Mesenchymal stem cell (in vitro differentiated cells and primary cell): ENCODE data around the gene RNF103.

Source experiments
- DNase-seq: peaks from one replicate; pipeline ENCODE4 v3.0.0-alpha.2; 2013
- H2AFZ ChIP-seq: one replicate; pipeline ENCODE4 v1.6.1; 2013; ENCODE audit warnings: low read depth, mild to moderate bottlenecking, control low read depth, inconsistent platforms, low read length, moderate library complexity
- H2AK5ac ChIP-seq: 2 replicates; pipeline ENCODE4 v1.6.1; 2013; ENCODE audit warnings: low read length, moderate library complexity, mild to moderate bottlenecking, inconsistent platforms; ENCODE audit not compliant: severe bottlenecking
- H2BK120ac ChIP-seq: one replicate; pipeline ENCODE4 v1.6.1; 2013; ENCODE audit warnings: low read depth, mild to moderate bottlenecking, inconsistent platforms, low read length, moderate library complexity
- H2BK12ac ChIP-seq, 2 experiments: one replicate each; pipeline ENCODE4 v1.6.1; 2013; ENCODE audit warnings: inconsistent platforms in 2 of 2, low read length in 2 of 2, mild to moderate bottlenecking in 2 of 2, moderate library complexity in 2 of 2, control low read depth in 1 of 2
- H2BK15ac ChIP-seq: one replicate; pipeline ENCODE4 v1.6.1; 2013; ENCODE audit warnings: mild to moderate bottlenecking, low read depth, inconsistent platforms; ENCODE audit not compliant: poor library complexity, severe bottlenecking
- H2BK5ac ChIP-seq: 2 replicates; pipeline ENCODE4 v1.6.1; 2013; ENCODE audit warnings: low read depth, mild to moderate bottlenecking, low read length, control low read depth, inconsistent platforms; ENCODE audit not compliant: poor library complexity, severe bottlenecking
- H3K14ac ChIP-seq, 2 experiments: one replicate each; pipeline ENCODE4 v1.6.1; 2013; ENCODE audit warnings: inconsistent platforms in 2 of 2, low read length in 2 of 2, control low read depth in 1 of 2, mild to moderate bottlenecking in 1 of 2, moderate library complexity in 1 of 2
- H3K18ac ChIP-seq, 2 experiments: one replicate each; pipeline ENCODE4 v1.6.1; 2013; ENCODE audit warnings: inconsistent platforms in 2 of 2, low read length in 2 of 2, control low read depth in 1 of 2, low read depth in 1 of 2, mild to moderate bottlenecking in 1 of 2
- H3K23ac ChIP-seq, 2 experiments: one replicate each; pipeline ENCODE4 v1.6.1; 2013; ENCODE audit warnings: inconsistent platforms in 2 of 2, low read length in 2 of 2, mild to moderate bottlenecking in 2 of 2, moderate library complexity in 2 of 2, control low read depth in 1 of 2
- H3K27ac ChIP-seq: 2 replicates; pipeline ENCODE4 v1.5.1; 2013; ENCODE audit warnings: mild to moderate bottlenecking, moderate library complexity, low read length, control low read depth, inconsistent platforms; ENCODE audit not compliant: poor library complexity, severe bottlenecking
- H3K27me3 ChIP-seq, 2 experiments: 2 replicates each; pipeline versions ENCODE4 v1.6.1 to v1.7.0; 2013; ENCODE audit warnings: low read length in 2 of 2, mild to moderate bottlenecking in 2 of 2, moderate library complexity in 2 of 2, control low read depth in 1 of 2, inconsistent platforms in 1 of 2; ENCODE audit not compliant: control insufficient read depth in 1 of 2, insufficient read depth in 1 of 2
- H3K36me3 ChIP-seq, 2 experiments: 2 replicates each; pipeline versions ENCODE4 v1.6.1 to v1.7.0; 2013; ENCODE audit warnings: low read length in 2 of 2, control low read depth in 1 of 2, inconsistent platforms in 1 of 2, low read depth in 1 of 2, mild to moderate bottlenecking in 1 of 2; ENCODE audit not compliant: insufficient read depth in 2 of 2, control insufficient read depth in 1 of 2
- H3K4ac ChIP-seq, 2 experiments: one replicate each; pipeline ENCODE4 v1.6.1; 2013; ENCODE audit warnings: inconsistent platforms in 2 of 2, low read length in 2 of 2, mild to moderate bottlenecking in 2 of 2, moderate library complexity in 2 of 2, control low read depth in 1 of 2, low read depth in 1 of 2
- H3K4me1 ChIP-seq: 2 replicates; pipeline ENCODE4 v1.6.1; 2013; ENCODE audit warnings: low read depth, low read length, control low read depth; ENCODE audit not compliant: control insufficient read depth, insufficient read depth
- H3K4me2 ChIP-seq: 2 replicates; pipeline ENCODE4 v1.6.1; 2013; ENCODE audit warnings: low read length, mild to moderate bottlenecking, inconsistent platforms; ENCODE audit not compliant: poor library complexity, severe bottlenecking
- H3K4me3 ChIP-seq, 2 experiments: 2 replicates each; pipeline versions ENCODE4 v1.5.1 to v1.7.0; 2013; ENCODE audit warnings: low read length in 2 of 2, mild to moderate bottlenecking in 2 of 2, control low read depth in 1 of 2, low read depth in 1 of 2; ENCODE audit not compliant: insufficient read depth in 1 of 2
- H3K79me1 ChIP-seq: replicated peaks from 2 replicates; pipeline ENCODE4 v1.6.1; 2013; ENCODE audit warnings: mild to moderate bottlenecking, control low read depth, low read length, inconsistent platforms; ENCODE audit not compliant: poor library complexity, severe bottlenecking
- H3K9ac ChIP-seq: 2 replicates; pipeline ENCODE4 v1.7.0; 2013; ENCODE audit warnings: mild to moderate bottlenecking, low read length, moderate library complexity
- H3K9me3 ChIP-seq: 2 replicates; pipeline ENCODE4 v1.7.0; 2013; ENCODE audit warnings: mild to moderate bottlenecking, low read length; ENCODE audit not compliant: control insufficient read depth
- H4K8ac ChIP-seq: one replicate; pipeline ENCODE4 v1.6.1; 2013; ENCODE audit warnings: inconsistent platforms, mild to moderate bottlenecking, low read length, moderate library complexity
- H4K91ac ChIP-seq: one replicate; pipeline ENCODE4 v1.6.1; 2013; ENCODE audit warnings: mild to moderate bottlenecking, low read length, inconsistent platforms
- WGBS: methylation state at CpG from one replicate; pipeline ENCODE4 v1.1.7; 2013; ENCODE audit warnings: mixed read lengths; 5-methylcytosine and 5-hydroxymethylcytosine counted together

RNF103 gene

DNA sequence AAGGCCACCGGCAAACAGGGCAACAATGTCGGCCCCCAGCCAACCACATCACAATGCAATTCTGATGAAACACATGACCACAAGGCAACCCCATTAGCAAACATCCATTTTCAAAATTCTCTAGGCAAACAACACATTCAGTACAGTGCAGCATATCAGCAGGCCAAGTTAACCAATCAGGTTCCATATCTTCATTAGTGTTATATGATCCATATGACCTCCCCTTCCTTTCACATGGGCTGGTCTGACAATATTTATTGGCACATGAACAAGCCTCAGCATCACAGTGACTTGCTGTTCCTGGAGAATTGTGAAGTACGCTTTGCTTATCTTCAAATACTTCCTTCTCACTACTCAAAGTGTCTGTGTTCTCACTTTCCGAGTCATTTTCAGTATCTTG lies 19.8 kb downstream of the RNF103 start:
- Histone ChIP-seq H3K18ac (no peak overlapping the region), H4K91ac (no peak overlapping the region), H4K8ac (no peak overlapping the region), H2BK120ac (no peak overlapping the region), H3K14ac (no peak overlapping the region), H3K4me3 (no peak overlapping the region), H2AK5ac (no peak overlapping the region), H3K79me1 (peaks cover 2% of the 10 kb centered on the region), H3K23ac (no peak overlapping the region), H3K4me2 (no peak overlapping the region), H2BK15ac (no peak overlapping the region), H3K9me3 (no peaks in the 10 kb centered on the region), H2AFZ (no peak overlapping the region), H3K27me3 (no peaks in the 10 kb centered on the region), H2BK5ac (no peak overlapping the region), H2BK12ac (no peak overlapping the region), H3K4me1 (no peaks in the 10 kb centered on the region), H3K36me3 (peaks cover under 1 to 49% of the 10 kb centered on the region in 2 experiments), H3K9ac (no peak overlapping the region), H3K4ac (no peak overlapping the region), H3K27ac (no peak overlapping the region)
- 98% methylated on average over 4 of the region's 4 CpGs for WGBS
- DNase-seq: no peak

DNA sequence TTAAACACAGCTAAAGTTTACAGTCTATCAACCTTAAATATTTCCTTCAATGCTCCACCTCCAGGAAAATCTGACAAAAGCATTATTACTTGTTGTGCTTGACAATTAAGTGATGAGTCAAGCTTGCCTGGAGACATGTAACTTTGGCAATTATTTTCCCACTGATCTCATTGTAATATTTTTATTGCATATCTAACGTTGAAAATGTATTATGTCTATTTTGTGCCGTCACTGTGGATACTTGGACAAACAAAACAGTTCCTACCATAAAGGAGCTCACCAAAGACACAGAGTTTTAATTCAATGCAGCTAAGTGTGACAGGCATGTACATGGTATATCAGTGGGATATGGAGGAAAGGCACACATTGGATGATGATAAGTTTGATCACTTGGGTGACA lies 24.7 kb downstream of the RNF103 start:
- H3K9me3 ChIP-seq: no peaks in the 10 kb centered on the region
- no peak overlapping the region for H4K8ac ChIP-seq

DNA sequence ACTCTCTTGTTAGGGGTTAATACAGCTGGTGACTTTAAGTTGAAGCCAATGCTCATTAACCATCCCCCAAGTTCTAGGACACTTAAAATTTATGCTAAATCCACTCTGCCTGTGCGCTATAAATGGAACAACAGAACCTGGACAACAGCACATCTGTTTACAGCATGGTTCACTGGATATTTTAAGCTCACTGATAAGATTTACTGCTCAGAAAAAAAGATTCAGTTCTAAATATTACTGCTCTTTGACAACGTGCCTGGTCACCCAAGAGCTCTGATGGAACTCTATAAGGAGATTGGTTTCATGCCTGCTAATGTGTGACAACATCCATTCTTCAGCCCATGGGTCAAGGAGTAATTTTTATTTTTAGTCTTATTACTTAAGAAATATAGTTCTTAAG lies 27.5 kb downstream of the RNF103 start:
- no peaks in the 10 kb centered on the region for H3K9me3 ChIP-seq
- WGBS: 23% methylated on average over 1 of the region's 2 CpGs
- DNase-seq: no peak

More for the DNA sequence above, 24.7 kb downstream of the RNF103 start:
- H3K4me3 ChIP-seq: no peak overlapping the region
- no peak overlapping the region for H2AK5ac ChIP-seq
- H4K91ac ChIP-seq: no peak overlapping the region
- H3K23ac ChIP-seq: no peak overlapping the region
- no peak overlapping the region for H2BK120ac ChIP-seq
- H2BK15ac ChIP-seq: no peak overlapping the region
- H3K27me3 ChIP-seq: no peaks in the 10 kb centered on the region
- no peak overlapping the region for H2AFZ ChIP-seq
- no peak overlapping the region for H3K4ac ChIP-seq
- H3K4me1 ChIP-seq: no peaks in the 10 kb centered on the region
- H3K36me3 ChIP-seq: peaks cover 0 to 5% of the 10 kb centered on the region in 2 experiments
- H2BK12ac ChIP-seq: no peak overlapping the region
- H3K79me1 ChIP-seq: peaks cover 2% of the 10 kb centered on the region
- H2BK5ac ChIP-seq: no peak overlapping the region
- DNase-seq: no peak
- WGBS: 90% methylated on average over 2 of the region's 2 CpGs
- H3K14ac ChIP-seq: no peak overlapping the region
- H3K9ac ChIP-seq: no peak overlapping the region
- H3K27ac ChIP-seq: no peak overlapping the region
- no peak overlapping the region for H3K4me2 ChIP-seq
- H3K18ac ChIP-seq: no peak overlapping the region

DNA sequence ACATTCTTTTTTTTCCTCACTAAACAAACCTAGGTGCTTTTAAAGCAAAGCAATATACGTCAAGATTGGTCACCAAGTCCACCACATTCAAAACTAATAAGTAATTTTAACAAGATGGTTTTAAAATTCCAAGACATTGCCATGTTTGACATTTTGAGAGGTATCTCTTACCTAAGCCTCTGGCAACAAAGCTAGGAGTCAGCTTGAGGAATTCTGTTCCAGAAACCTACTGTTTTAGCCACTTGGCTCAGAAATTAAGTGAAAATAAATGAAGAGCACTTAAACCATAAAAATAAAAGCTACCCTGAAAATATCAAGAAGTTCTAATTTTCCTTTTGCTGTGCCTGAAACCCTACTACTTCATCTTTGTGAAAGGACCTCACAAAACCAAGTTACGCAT lies 30.4 kb downstream of the RNF103 start:
- H4K8ac ChIP-seq: no peak overlapping the region
- no peak overlapping the region for H2AK5ac ChIP-seq
- H2BK15ac ChIP-seq: no peak overlapping the region
- DNase-seq: no peak
- no peak overlapping the region for H4K91ac ChIP-seq
- no peak overlapping the region for H3K14ac ChIP-seq
- no peaks in the 10 kb centered on the region for H3K27me3 ChIP-seq
- H3K9me3 ChIP-seq: no peaks in the 10 kb centered on the region
- no peak overlapping the region for H2AFZ ChIP-seq
- 93% methylated on average over 2 of the region's 2 CpGs for WGBS
- H3K79me1 ChIP-seq: no peaks in the 10 kb centered on the region
- no peak overlapping the region for H2BK12ac ChIP-seq
- H3K36me3 ChIP-seq: no peaks in the 10 kb centered on the region
- H3K23ac ChIP-seq: no peak overlapping the region
- no peaks in the 10 kb centered on the region for H3K4me1 ChIP-seq
- H3K4me3 ChIP-seq: no peak overlapping the region
- no peak overlapping the region for H2BK5ac ChIP-seq
- H3K4me2 ChIP-seq: no peak overlapping the region
- H3K9ac ChIP-seq: no peak overlapping the region
- no peak overlapping the region for H3K27ac ChIP-seq
- H3K4ac ChIP-seq: no peak overlapping the region
- no peak overlapping the region for H2BK120ac ChIP-seq
- H3K18ac ChIP-seq: no peak overlapping the region

More for the DNA sequence above, 27.5 kb downstream of the RNF103 start:
- H2BK12ac ChIP-seq: no peak overlapping the region
- no peaks in the 10 kb centered on the region for H3K4me1 ChIP-seq
- no peak overlapping the region for H2AFZ ChIP-seq
- H3K18ac ChIP-seq: no peak overlapping the region
- no peak overlapping the region for H3K27ac ChIP-seq
- no peak overlapping the region for H3K9ac ChIP-seq
- no peak overlapping the region for H3K4me2 ChIP-seq
- H3K4ac ChIP-seq: no peak overlapping the region
- H4K91ac ChIP-seq: no peak overlapping the region
- no peak overlapping the region for H2BK15ac ChIP-seq
- H3K79me1 ChIP-seq: no peaks in the 10 kb centered on the region
- H2BK120ac ChIP-seq: no peak overlapping the region
- no peak overlapping the region for H3K14ac ChIP-seq
- no peak overlapping the region for H3K23ac ChIP-seq
- no peak overlapping the region for H2AK5ac ChIP-seq
- H3K27me3 ChIP-seq: no peaks in the 10 kb centered on the region
- no peak overlapping the region for H4K8ac ChIP-seq
- H2BK5ac ChIP-seq: no peak overlapping the region
- H3K36me3 ChIP-seq: no peaks in the 10 kb centered on the region
- no peak overlapping the region for H3K4me3 ChIP-seq
